ENCODE measurements around the gene CCDC30. TPM values are rescaled to one million over a fixed set of nuclear protein-coding genes. Genes with fewer than 3 reads are reported as not detected.

CCDC30 gene
- total and polyA plus RNA-seq, 7 experiments from 2014 or later: 0.26 to 5.3 (median 4.0) TPM

- no peaks in the 10 kb centered on the region for H3K36me3 ChIP-seq (ENCODE audit: control insufficient read depth in 2 of 3, insufficient read depth in 3 of 3, low read length in 3 of 3)
- ChIA-PET POLR2A (interaction anchor here (0.7 kb wide), 1 partner anchor 133 kb away, joined by 3 read pairs; no protein-coding TSS in a partner anchor), CTCF (no interaction called here)
- Mint-ChIP-seq H3K36me3 (peaks cover 17 to 35% (median 29%) of the 10 kb centered on the region in 5 donors), H3K27me3 (peaks cover 0 to 18% (median 0%) of the 10 kb centered on the region in 5 donors), H3K4me1 (peaks cover 0 to 14% (median 5%) of the 10 kb centered on the region in 7 donors), H3K4me3 (no peak overlapping the region), H3K27ac (no peak overlapping the region), H3K9me3 (peaks cover 5 to 52% (median 23%) of the 10 kb centered on the region in 11 donors)
- peaks cover 0 to 11% (median 0%) of the 10 kb centered on the region in 3 experiments for H3K9me3 ChIP-seq (ENCODE audit: control insufficient read depth in 2 of 3, low read length in 3 of 3)
- H3K4me3 ChIP-seq (ENCODE audit: low read length): no peak overlapping the region
- intact Hi-C loops (cut with micrococcal nuclease): no loop called here
- no peak for DNase-seq
- H3K4me1 ChIP-seq (ENCODE audit: control insufficient read depth in 2 of 2, insufficient read depth in 2 of 2, low read length in 2 of 2): no peaks in the 10 kb centered on the region
- H3K27ac ChIP-seq (ENCODE audit: low read depth, low read length): no peak overlapping the region
- ATAC-seq: no peak
- no peaks in the 10 kb centered on the region for H3K27me3 ChIP-seq (ENCODE audit: control insufficient read depth in 2 of 2, insufficient read depth in 2 of 2, low read length in 2 of 2)
Measured at GRCh38 chr1:42524330-42524729, 61.2 kb downstream of the CCDC30 start.

- no peaks in the 10 kb centered on the region for H3K27me3 ChIP-seq (ENCODE audit: control insufficient read depth in 2 of 2, insufficient read depth in 2 of 2, low read length in 2 of 2)
- H3K27ac Mint-ChIP-seq: peak overlapping the region; percentile 39 to 88 (median 82)
- no peaks in the 10 kb centered on the region for H3K4me1 ChIP-seq (ENCODE audit: control insufficient read depth in 2 of 2, insufficient read depth in 2 of 2, low read length in 2 of 2)
- ATAC-seq: peak; percentile 85
- intact Hi-C loops (cut with micrococcal nuclease): no loop called here
- H3K4me1 Mint-ChIP-seq: peaks cover 8 to 24% (median 10%) of the 10 kb centered on the region in 7 donors
- ChIA-PET POLR2A (no interaction called here), CTCF (no interaction called here)
- H3K27ac ChIP-seq (ENCODE audit: low read depth, low read length): peak overlapping the region; percentile 47
- no peaks in the 10 kb centered on the region for H3K9me3 ChIP-seq (ENCODE audit: control insufficient read depth in 2 of 3, low read length in 3 of 3)
- peak in 3 of 9 donors; percentile 1 to 19 (median 15) for DNase-seq
- peak overlapping the region; percentile 49 for H3K4me3 ChIP-seq (ENCODE audit: low read length)
- H3K27me3 Mint-ChIP-seq: peaks cover 0 to 13% (median 0%) of the 10 kb centered on the region in 5 donors
- H3K36me3 ChIP-seq (ENCODE audit: control insufficient read depth in 2 of 3, insufficient read depth in 3 of 3, low read length in 3 of 3): no peaks in the 10 kb centered on the region
- peak overlapping the region; percentile 72 to 91 (median 84) for H3K4me3 Mint-ChIP-seq
- H3K9me3 Mint-ChIP-seq: peaks cover 0 to 9% (median 0%) of the 10 kb centered on the region in 11 donors
- peaks cover 7 to 28% (median 12%) of the 10 kb centered on the region in 5 donors for H3K36me3 Mint-ChIP-seq
Measured at GRCh38 chr1:42529724-42530181, 66.7 kb downstream of the CCDC30 start.

GRCh38 chr1:42531043-42531442 lies 68.0 kb downstream of the CCDC30 start:
- ChIA-PET POLR2A (interaction anchor here (0.6 kb wide), 1 partner anchor 68 kb away, joined by 3 read pairs; no protein-coding TSS in a partner anchor), CTCF (no interaction called here)
- Mint-ChIP-seq H3K27ac (peak overlapping the region in 2 of 9 donors; percentile 68 to 77), H3K4me3 (peak overlapping the region in 3 of 10 donors; percentile 27 to 40 (median 30)), H3K27me3 (peaks cover 0 to 5% (median 0%) of the 10 kb centered on the region in 5 donors), H3K9me3 (peaks cover 0 to 9% (median 0%) of the 10 kb centered on the region in 11 donors), H3K4me1 (peaks cover 8 to 24% (median 10%) of the 10 kb centered on the region in 7 donors), H3K36me3 (peaks cover 5 to 22% (median 11%) of the 10 kb centered on the region in 5 donors)
- Histone ChIP-seq H3K9me3 (ENCODE audit: control insufficient read depth in 2 of 3, low read length in 3 of 3) (no peaks in the 10 kb centered on the region), H3K27ac (ENCODE audit: low read depth, low read length) (no peak overlapping the region), H3K4me1 (ENCODE audit: control insufficient read depth in 2 of 2, insufficient read depth in 2 of 2, low read length in 2 of 2) (no peaks in the 10 kb centered on the region), H3K27me3 (ENCODE audit: control insufficient read depth in 2 of 2, insufficient read depth in 2 of 2, low read length in 2 of 2) (no peaks in the 10 kb centered on the region), H3K4me3 (ENCODE audit: low read length) (no peak overlapping the region), H3K36me3 (ENCODE audit: control insufficient read depth in 2 of 3, insufficient read depth in 3 of 3, low read length in 3 of 3) (no peaks in the 10 kb centered on the region)
- ATAC-seq (no peak), DNase-seq (no peak)
- intact Hi-C loops (cut with micrococcal nuclease): no loop called here

- H3K27ac ChIP-seq (ENCODE audit: low read depth, low read length): no peak overlapping the region
- peaks cover 7 to 27% (median 17%) of the 10 kb centered on the region in 5 donors for H3K36me3 Mint-ChIP-seq
- H3K9me3 Mint-ChIP-seq: peaks cover 0 to 7% (median 0%) of the 10 kb centered on the region in 11 donors
- DNase-seq (no peak), ATAC-seq (no peak)
- no peak overlapping the region for H3K27ac Mint-ChIP-seq
- H3K36me3 ChIP-seq (ENCODE audit: control insufficient read depth in 2 of 3, insufficient read depth in 3 of 3, low read length in 3 of 3): no peaks in the 10 kb centered on the region
- no peaks in the 10 kb centered on the region for H3K27me3 ChIP-seq (ENCODE audit: control insufficient read depth in 2 of 2, insufficient read depth in 2 of 2, low read length in 2 of 2)
- CTCF ChIA-PET: interaction anchor here (0.7 kb wide), 1 partner anchor 531 kb away, joined by 3 read pairs; no protein-coding TSS in a partner anchor
- POLR2A ChIA-PET: no interaction called here
- intact Hi-C loops (cut with micrococcal nuclease): no loop called here
- H3K4me3 Mint-ChIP-seq: no peak overlapping the region
- H3K9me3 ChIP-seq (ENCODE audit: control insufficient read depth in 2 of 3, low read length in 3 of 3): no peaks in the 10 kb centered on the region
- H3K4me3 ChIP-seq (ENCODE audit: low read length): no peak overlapping the region
- no peaks in the 10 kb centered on the region for H3K4me1 ChIP-seq (ENCODE audit: control insufficient read depth in 2 of 2, insufficient read depth in 2 of 2, low read length in 2 of 2)
- H3K4me1 Mint-ChIP-seq: peaks cover 6 to 20% (median 10%) of the 10 kb centered on the region in 7 donors
- H3K27me3 Mint-ChIP-seq: peaks cover 0 to 2% (median 0%) of the 10 kb centered on the region in 5 donors
Measured at GRCh38 chr1:42533101-42533863, 70.2 kb downstream of the CCDC30 start.

- Mint-ChIP-seq H3K4me3 (no peak overlapping the region), H3K36me3 (peaks cover 0 to 25% (median 18%) of the 10 kb centered on the region in 5 donors), H3K27ac (no peak overlapping the region), H3K9me3 (peaks cover 0 to 6% (median 0%) of the 10 kb centered on the region in 11 donors), H3K4me1 (no peaks in the 10 kb centered on the region), H3K27me3 (no peaks in the 10 kb centered on the region)
- H3K36me3 ChIP-seq (ENCODE audit: control insufficient read depth in 2 of 3, insufficient read depth in 3 of 3, low read length in 3 of 3): no peaks in the 10 kb centered on the region
- no peak overlapping the region for H3K4me3 ChIP-seq (ENCODE audit: low read length)
- ATAC-seq (no peak), DNase-seq (no peak)
- no peaks in the 10 kb centered on the region for H3K9me3 ChIP-seq (ENCODE audit: control insufficient read depth in 2 of 3, low read length in 3 of 3)
- POLR2A ChIA-PET: interaction anchor here (0.6 to 0.7 kb wide), 2 partner anchors 23 to 157 kb away, joined by 3 read pairs; no protein-coding TSS in a partner anchor
- intact Hi-C loops (cut with micrococcal nuclease): no loop called here
- CTCF ChIA-PET: no interaction called here
- H3K4me1 ChIP-seq (ENCODE audit: control insufficient read depth in 2 of 2, insufficient read depth in 2 of 2, low read length in 2 of 2): no peaks in the 10 kb centered on the region
- H3K27ac ChIP-seq (ENCODE audit: low read depth, low read length): no peak overlapping the region
- H3K27me3 ChIP-seq (ENCODE audit: control insufficient read depth in 2 of 2, insufficient read depth in 2 of 2, low read length in 2 of 2): no peaks in the 10 kb centered on the region
Measured at GRCh38 chr1:42541104-42541503, 78.0 kb downstream of the CCDC30 start.

- Mint-ChIP-seq H3K27me3 (peaks cover 0 to 9% (median 0%) of the 10 kb centered on the region in 5 donors), H3K9me3 (peaks cover 0 to 2% (median 0%) of the 10 kb centered on the region in 11 donors), H3K4me1 (no peaks in the 10 kb centered on the region), H3K36me3 (peaks cover 0 to 30% (median 10%) of the 10 kb centered on the region in 5 donors), H3K27ac (no peak overlapping the region), H3K4me3 (no peak overlapping the region)
- DNase-seq (no peak), ATAC-seq (peak; percentile 45)
- H3K27me3 ChIP-seq (ENCODE audit: control insufficient read depth in 2 of 2, insufficient read depth in 2 of 2, low read length in 2 of 2): no peaks in the 10 kb centered on the region
- no peaks in the 10 kb centered on the region for H3K9me3 ChIP-seq (ENCODE audit: control insufficient read depth in 2 of 3, low read length in 3 of 3)
- no peaks in the 10 kb centered on the region for H3K4me1 ChIP-seq (ENCODE audit: control insufficient read depth in 2 of 2, insufficient read depth in 2 of 2, low read length in 2 of 2)
- no peak overlapping the region for H3K4me3 ChIP-seq (ENCODE audit: low read length)
- ChIA-PET CTCF (no interaction called here), POLR2A (no interaction called here)
- intact Hi-C loops (cut with micrococcal nuclease): no loop called here
- H3K36me3 ChIP-seq (ENCODE audit: control insufficient read depth in 2 of 3, insufficient read depth in 3 of 3, low read length in 3 of 3): no peaks in the 10 kb centered on the region
- H3K27ac ChIP-seq (ENCODE audit: low read depth, low read length): no peak overlapping the region
Measured at GRCh38 chr1:42551180-42551579, 88.1 kb downstream of the CCDC30 start.

All from naive thymus-derived CD4-positive, alpha-beta T cell (primary cell).